HG03439 (cell line): Measurements from ENCODE around the gene SLC34A3.
A peak's percentile ranks its signal among the peaks of the same experiment; 100 is the strongest.
"Not testable (repeated sequence)": the region's sequence is repeated elsewhere in the genome, so short reads cannot be mapped to it uniquely, and the experiment has no call there.

Experiments used
- ATAC-seq: cut with Tn5 transposase; IDR thresholded peaks from one replicate; pipeline ENCODE4 v1.9.1; 2021; ENCODE audit warnings: mild to moderate bottlenecking, moderate library complexity; ENCODE audit not compliant: unreplicated experiment

Gene SLC34A3

DNA sequence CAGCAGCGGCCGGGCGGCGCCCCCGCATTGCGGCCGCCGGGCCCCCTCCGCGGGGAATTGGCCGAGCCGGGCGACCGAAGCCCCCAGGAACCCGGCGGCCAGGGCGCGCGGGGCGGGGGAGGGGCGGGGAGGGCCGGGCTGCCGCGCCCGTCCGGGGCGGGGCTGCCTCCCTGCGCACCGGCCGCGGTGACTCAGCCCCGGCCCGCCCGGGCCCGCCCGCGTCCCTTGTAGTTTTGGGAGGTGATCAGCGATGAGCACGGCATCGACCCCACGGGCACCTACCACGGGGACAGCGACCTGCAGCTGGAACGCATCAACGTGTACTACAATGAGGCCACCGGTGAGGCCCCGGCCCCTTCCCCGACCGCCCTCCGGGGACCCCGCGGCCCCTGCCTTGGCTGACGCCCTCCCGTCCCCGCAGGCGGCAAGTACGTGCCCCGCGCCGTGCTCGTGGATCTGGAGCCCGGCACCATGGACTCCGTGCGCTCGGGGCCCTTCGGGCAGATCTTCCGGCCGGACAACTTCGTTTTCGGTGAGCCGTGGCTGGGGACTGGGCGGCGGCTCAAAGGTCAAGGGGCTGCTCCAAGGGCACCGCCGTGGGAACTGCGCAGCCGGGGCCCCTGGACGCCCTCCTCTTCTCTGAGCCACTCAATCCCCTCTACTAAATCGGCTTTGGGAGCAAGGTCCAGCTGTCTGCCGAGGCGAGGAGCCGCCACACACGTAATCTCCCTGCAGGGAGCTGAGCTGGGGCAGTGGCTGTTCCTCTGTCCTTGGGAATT is 11.0 kb downstream of the SLC34A3 start:
- ATAC-seq = peak; percentile 3

DNA sequence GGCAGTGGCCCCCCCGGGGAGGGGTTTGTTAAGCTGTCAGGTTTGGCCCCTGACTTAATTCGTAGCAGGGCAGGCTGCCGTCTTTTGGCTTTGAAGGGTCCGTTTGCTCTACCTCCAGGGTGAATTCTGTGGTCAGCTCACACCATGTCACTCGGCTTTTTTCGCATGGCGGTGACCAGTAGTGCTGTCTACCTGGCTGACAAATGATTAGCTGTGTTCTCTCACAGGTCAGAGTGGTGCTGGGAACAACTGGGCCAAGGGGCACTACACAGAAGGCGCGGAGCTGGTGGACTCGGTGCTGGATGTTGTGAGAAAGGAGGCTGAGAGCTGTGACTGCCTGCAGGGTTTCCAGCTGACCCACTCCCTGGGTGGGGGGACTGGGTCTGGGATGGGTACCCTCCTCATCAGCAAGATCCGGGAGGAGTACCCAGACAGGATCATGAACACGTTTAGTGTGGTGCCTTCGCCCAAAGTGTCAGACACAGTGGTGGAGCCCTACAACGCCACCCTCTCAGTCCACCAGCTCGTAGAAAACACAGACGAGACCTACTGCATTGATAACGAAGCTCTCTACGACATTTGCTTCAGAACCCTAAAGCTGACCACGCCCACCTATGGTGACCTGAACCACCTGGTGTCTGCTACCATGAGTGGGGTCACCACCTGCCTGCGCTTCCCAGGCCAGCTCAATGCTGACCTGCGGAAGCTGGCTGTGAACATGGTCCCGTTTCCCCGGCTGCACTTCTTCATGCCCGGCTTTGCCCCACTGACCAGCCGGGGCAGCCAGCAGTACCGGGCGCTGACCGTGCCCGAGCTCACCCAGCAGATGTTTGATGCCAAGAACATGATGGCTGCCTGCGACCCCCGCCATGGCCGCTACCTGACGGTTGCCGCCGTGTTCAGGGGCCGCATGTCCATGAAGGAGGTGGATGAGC is 11.8 kb downstream of the SLC34A3 start:
- no peak for ATAC-seq

DNA sequence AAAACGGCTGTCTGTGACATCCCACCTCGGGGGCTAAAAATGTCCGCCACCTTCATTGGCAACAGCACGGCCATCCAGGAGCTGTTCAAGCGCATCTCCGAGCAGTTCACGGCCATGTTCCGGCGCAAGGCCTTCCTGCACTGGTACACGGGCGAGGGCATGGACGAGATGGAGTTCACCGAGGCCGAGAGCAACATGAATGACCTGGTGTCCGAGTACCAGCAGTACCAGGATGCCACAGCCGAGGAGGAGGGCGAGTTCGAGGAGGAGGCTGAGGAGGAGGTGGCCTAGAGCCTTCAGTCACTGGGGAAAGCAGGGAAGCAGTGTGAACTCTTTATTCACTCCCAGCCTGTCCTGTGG is 12.5 kb downstream of the SLC34A3 start:
- not testable (repeated sequence) for ATAC-seq

DNA sequence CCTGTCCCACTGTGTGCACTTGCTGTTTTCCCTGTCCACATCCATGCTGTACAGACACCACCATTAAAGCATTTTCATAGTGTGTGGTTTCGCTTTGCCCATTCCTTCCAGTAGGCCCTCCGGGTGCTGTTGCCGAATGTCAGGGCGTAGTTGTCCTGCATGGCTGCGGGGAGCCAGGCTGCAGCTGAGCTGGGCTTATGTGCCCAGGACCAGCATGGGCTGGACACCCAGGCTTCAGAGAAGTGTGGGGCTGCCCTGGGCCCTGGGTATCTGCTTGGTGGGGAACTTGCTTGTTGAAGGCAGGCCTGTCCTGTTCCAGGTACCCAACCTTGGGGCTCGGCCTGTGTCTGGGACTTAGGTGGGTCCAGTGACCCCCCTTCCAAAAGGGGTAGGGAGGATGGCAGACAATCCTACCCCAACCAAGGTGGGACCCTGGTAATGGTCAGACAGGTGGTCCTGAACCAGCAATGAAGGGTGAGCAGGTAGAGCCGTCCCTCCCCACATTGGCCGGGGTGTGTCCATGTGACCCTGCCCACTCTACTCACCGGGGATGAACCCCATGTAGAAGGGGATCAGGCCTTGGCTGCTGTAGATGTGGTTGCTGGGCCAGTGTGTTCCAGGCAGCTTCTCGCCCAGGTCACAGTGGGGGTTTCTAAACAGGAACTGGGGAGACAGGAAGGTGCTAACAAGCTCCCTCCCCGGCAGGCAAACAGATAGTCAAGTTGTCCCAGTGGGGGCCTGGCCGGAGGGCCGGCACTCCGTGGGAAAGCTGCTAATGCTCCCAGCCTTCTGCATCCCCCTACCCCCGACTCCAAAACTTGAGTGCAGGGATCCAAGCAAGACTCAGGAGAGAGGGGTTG is 13.2 kb downstream of the SLC34A3 start:
- no peak for ATAC-seq

DNA sequence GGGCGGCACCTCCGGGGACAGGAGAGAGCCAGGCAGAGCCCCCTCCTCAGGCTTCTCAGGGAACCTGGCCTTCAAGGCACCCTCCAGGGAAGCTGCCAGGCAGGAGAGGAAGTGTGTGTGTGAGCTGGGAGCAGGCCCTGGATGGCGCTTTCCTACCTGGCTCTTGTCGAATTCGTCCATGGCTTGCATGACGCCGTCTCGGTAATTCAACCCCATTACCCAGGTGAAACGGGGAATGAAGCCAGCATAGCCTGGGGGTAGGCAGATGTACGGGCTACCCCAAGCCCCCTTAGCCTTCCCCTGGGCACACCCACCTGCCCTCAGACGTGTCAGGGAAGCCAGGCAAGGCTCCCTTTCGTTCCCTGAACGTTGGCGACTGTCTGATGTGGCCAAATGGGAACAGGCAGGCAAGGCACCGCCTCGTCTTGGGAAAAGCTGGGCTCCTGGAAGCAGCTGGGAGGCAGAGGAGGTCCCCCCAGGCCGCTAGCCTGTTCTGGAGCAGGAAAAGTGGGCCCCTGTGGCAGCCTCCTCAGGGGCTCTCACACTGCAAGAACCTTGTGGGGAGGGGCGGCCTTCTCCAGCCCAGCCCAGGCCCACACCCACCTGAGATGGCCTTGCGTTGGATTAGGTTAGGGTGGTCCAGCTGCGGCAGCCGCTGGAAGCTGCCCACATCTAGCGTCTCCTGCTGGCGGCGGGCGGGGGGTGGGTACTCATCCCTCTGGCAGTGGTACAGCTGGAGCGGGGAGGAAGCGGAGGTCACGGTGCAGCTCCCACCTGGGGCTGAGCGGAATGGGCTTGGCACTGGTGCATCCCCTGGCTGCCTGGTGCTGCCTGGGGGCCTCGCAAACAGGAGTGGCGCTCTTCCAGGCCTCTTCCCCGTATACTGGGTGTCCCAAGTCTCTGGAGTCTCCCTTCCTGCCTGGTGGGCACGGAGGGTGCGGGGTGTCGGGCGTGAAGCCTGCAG is 14.1 kb downstream of the SLC34A3 start:
- ATAC-seq = no peak

DNA sequence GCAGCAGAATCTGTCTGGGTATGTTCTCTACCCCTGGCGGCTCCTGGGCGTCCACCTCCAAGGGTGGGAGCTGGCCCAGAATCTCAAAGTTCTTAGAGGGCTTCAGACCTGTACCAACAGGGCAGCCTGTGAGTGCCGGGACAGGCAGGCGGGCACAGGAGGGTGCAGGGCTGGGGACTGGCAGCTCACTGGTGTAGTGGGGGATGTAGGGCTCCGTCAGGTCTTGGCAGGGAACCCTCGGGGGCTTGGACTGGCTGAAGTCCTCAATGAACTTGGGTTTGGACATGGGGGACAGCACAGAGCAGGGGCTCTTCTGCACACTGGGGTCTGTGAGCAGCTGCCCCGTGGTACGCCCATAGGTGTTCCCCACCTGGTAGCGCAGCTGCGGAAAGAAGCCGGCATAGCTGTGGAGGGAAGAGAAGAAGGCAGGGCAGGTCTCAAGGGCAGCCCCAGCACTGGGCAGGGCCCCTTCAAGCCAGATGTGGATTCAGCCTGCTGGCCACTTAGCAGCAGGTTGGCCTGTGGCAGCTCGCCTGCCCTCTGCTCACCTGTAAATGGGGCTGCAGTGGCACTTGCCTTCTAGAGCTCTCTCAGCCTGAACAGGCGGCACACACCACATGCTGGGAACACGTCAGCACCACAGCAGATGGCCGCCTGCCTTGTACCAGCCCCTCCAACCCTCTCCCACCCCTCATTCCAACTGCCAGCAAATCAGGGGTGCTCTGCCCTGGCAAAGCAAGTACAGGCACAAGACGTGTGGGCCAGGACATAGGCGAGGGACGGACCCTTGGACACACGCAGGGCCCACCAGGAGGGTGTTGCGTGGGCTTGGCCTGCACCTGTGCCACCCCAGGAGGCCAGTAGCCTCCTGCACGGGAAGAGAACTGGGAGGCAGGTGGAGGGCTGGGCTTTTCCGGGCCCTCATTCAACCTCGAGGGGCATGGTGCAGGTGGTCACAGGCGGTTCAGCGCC is 15.0 kb downstream of the SLC34A3 start:
- ATAC-seq = no peak

DNA sequence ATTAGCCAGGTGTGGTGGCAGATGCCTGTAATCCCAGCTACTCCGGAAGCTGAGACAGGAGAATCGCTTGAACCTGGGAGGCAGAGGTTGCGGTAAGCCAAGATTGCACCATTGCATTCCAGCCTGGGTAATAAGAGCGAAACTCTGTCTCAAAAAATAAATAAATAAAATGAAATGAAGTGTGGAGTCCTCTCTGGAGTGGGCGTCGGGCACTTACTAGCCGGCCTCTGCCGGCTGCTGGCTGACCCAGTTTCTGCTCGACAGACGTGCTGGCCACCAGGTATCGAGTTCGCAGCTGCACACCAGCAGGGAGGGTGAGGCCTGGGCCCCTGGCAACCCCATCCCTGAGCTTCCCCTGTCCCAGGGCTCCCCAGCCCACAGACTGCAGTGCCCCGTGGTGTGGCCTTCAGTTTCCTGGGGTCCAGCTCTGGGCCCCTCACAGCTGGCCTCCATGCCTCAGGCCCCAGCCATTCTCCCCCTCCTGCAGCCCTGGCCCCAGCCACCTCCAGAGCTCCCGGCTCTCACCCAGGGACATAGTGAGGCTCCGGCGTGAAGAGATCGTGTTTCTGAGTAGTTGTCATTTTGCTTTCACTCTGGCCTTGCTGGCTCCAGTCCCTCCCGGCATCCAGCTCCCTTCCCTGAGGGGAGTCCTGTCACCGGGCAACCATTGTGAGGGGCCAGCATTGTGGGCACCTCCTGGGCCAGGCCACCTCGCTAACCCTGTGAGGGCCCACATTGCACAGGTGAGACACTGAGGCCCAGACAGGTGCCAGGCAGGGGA is 16.6 kb downstream of the SLC34A3 start:
- ATAC-seq = no peak

DNA sequence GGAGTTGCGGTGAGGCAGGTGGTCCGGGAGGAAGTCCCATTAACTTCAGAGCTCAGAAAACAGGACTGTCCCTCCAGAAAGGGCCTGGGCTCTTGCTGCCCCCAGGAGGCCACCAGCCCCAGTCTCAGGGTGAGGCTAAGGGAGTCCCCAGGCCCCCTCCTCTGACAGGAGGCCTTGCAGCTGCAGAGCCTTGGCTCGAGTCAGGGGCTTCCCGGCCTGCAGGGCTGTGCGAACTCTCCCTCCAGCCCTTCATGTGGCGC is 17.1 kb downstream of the SLC34A3 start:
- no peak for ATAC-seq

DNA sequence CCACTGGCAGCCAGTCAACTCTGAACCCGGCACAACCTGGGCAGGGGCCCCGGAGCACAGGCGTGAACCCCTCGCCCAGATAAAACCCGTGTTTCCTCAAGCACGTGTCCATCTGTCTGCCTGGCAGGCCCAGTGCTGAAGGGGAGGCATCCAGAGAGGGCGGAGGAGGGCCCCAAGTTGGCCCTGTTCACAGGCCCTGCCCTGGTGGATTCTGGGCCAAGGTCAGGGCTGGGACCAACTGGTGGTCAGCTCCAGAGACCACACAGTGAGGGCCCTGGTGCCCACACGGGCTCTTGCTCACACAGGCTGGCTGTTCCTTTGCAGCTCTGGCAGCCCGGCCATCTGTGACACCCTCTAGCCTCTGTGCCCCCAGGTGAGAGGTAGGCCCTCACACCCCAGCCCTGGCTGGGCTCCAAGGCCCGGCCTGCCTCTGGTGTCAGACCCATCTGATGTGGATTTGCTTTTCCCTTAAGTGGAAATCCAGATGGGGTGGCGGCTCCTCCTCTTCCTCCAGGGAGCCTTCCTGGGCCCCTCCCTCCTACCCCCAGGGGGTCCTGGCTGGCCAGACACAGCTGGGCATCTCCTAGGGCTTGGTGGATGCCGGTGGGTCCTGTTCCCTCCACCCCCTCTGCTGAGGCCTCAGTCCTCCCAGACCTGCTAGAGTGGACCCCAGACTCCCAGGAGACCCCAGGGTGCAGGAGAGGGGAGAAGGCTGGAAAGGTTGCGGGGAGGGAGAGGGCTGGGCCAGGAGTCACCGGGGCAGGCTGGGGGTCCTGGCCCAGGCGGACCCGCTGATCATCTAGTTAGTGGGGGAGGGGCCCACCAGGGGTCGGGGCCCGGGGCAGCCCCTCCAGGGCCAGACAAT is 19.9 kb downstream of the SLC34A3 start:
- ATAC-seq = no peak

DNA sequence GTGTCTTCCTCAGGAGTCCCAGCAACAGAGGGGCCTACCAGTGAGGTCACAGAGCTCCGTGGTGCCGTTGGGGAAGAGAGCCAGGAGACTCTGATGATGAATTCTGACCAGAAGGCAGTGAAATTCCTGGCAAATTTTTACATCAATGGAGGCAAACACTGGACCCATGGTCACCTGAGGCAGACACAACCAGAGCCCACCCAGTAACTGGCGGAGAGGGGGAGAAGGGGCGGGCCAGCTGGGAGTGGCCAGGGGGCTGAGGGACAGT is 20.4 kb downstream of the SLC34A3 start, which contains the start of gene STPG3:
TSS of gene STPG3 (plus strand) at position 93 of the 268 bp plus-strand sequence. CDS start at position 94, 1 bp downstream.
- no peak for ATAC-seq

DNA sequence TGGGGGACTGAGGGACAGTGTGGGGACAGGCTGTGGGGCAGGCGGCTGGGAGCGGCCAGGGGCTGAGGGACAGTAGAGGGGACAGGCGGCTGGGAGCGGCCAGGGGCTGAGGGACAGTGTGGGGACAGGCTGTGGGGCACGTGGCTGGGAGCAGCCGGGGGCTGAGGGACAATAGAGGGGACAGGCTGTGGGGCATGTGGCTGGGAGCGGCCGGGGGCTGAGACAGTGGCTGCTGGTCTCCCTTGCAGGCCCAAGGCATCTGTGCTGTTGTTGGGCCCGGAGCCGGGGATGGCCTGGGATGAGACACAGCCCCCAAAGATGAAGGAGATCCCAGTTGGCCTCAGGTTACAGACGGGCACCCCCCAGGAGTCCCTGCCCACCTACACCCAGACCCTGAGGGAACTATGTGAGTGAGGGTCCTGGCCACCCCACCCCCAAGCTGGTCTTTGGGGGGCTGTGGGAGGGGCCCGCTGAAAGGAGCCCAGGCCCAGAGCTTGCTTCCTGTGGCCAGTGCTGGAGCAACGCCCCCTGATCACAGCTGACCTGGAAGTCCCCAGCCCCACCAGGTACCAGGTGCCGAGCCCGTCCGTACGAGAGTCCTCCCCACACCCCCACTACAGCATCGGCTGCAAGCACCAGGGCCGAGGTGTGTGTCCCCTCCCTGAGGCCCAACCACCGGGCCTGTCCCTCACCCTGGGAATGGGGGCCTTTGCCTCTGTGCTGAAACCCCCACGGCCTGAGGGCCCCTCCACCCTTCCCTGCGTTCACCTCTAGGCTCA is 21.0 kb downstream of the SLC34A3 start:
- ATAC-seq = no peak

DNA sequence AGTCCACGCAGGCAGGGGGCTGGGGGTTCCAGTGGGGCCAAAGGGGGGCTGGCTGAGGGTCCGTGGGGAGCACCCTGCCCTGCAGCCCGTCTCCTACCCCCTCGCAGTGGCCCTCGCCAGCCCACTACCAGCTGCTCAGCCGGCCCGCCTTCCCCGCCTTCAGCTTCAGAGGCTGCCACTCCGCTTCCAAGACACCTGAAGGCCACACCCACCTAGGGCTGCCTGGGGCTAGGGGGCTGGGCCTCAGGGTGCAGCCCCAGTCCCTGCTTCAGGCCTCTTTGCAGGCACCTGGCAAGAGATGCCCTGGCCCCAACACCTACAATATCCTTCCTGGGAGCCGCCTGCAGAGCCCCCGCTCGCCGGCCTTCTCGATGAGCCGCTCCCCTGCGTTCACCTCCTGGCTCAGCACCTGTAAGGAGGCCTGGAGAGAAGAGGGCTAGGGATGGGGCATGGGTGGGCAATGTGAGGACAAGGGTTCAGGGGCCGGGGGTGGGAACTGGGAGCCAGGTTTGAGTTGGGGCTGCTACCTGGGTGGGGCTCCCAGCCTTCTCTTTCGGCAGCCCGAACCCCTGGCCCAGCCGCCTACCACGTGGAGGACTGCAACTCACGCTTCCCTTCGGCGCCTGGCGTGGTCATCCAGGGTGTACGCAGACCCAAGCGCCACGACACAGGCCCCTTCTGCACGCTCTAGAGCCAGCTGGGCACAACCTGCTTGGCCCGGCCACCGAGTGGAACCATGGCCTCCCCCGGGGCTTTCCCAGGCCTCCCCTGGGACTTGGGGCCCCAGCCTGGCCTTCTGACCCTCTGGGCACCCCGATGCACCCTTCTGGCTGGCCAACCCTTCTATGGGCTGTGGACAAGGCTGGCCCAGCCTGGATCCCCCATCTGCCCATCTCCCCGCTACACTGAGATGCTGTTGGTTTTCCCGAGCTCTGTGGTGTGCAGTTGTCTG is 22.1 kb downstream of the SLC34A3 start:
- no peak for ATAC-seq

DNA sequence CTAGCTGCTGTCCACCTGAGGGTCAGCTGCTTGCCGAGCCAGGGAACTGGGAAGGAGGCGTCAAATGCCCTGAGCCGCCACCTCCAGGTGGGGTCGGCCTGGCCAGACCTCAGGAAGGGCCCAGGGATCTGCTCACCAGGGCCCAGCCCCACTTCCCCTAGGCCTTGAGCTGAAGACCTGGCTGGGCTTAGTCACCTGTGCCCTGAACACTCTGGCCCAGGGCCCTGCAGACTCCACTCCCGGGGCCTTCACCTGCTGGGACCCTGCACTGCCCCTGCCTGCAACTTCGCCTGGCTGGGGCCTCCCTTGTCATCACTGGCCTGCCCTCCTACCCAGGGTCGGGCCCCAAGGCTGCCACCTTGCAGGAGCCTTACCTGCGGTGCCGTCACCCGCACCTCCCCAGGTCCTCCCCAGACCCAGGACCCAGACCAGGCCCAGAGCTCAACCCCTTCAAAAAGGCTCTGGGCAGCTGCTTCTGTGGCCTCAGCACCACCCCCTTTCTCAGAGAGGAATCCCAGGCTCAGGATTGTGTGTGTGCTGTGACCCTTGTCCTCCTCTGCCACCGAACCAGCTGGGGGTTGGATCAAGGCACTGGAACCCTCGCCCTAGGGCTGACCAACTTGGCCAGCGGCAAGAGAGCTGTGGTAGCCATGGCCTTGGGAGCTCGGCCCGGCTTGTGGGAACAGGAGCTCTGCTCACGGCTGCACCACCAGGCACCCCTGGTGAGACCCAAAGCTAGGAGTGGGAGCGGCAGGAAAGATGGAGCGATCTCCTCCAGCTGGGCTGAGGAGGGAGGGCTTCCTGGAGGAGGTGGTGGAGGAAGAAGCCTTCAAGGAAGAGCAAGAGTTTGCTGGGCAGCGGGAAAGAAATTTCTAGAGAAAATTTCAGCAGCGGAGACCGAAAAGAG is 23.3 kb downstream of the SLC34A3 start:
- ATAC-seq = no peak

DNA sequence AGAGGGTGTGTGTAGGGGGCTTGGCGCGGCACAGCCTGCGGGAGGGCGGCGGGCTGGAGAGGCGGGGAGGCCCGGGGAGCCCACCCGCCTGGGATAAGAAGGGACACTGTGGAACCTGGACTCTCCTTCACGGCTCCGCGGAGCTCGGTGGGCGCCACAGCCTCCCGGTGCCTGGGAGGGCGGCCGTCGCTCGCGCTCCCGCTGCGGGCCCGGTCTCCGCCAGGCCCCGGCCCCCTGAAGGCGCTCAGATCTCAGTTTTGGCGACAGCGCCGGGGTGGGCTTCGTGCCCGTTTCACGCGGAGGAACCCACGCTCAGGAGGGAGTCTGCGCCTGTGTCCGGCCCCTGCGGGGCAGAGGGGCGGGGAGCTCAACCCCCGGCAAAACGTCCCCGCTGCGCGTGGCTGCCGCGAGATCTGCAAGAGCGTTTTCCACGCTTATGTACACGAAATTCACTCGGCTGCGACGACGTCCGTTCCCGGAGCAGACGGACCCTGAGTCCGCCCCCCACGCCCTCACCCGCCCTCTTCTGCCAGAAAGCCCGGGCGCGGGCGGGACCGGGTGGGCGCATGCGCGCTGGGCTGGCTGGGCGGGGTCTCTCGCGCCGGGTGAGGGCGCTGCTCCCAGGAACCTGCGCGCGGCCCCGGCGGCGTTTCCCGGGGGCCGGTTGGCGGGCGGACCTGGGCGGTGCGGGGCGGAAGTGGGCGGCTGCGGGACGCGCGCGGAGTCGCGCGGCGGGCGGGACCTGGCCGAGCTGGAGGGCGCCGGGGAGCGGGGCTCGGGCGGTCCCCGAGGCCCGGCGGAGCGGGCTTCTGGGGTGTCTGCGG is 24.1 kb downstream of the SLC34A3 start, which contains the start of gene NELFB:
TSS of gene NELFB (plus strand) at position 704 of the 824 bp plus-strand sequence.
- peak; percentile 59 for ATAC-seq
